ENCODE results near the gene OR8U1. TPM values are rescaled to one million over a fixed set of nuclear protein-coding genes. Genes with fewer than 3 reads are reported as not detected.

The OR8U1 gene
- total RNA-seq, 2 experiments from 2014 or later = not detected

Other genes starting within 250 kb of the OR8U1 start
- gene OR8J3, start 235.4 kb upstream of the OR8U1 start, total RNA-seq = not detected
- gene OR8K5, start 215.3 kb upstream of the OR8U1 start, total RNA-seq = not detected
- gene OR5J2, start 199.0 kb upstream of the OR8U1 start, total RNA-seq = not detected
- not detected for gene OR5T2, start 141.4 kb upstream of the OR8U1 start, total RNA-seq
- gene OR5T3, start 123.4 kb upstream of the OR8U1 start, total RNA-seq = not detected
- gene OR5T1, start 101.5 kb upstream of the OR8U1 start, total RNA-seq = not detected
- not detected for gene OR8H1, start 83.4 kb upstream of the OR8U1 start, total RNA-seq
- gene OR8K3, start 60.5 kb upstream of the OR8U1 start, total RNA-seq = not detected
- not detected for gene OR8K1, start 29.6 kb upstream of the OR8U1 start, total RNA-seq
- not detected for gene OR8J1, start 21.3 kb upstream of the OR8U1 start, total RNA-seq
- not detected for gene OR5AL1, start 37.1 kb downstream of the OR8U1 start, total RNA-seq
- gene OR5M3, start 97.7 kb downstream of the OR8U1 start, total RNA-seq = not detected
- not detected for gene OR5M8, start 115.7 kb downstream of the OR8U1 start, total RNA-seq
- not detected for gene OR5M11, start 167.6 kb downstream of the OR8U1 start, total RNA-seq
- not detected for gene OR5M10, start 202.1 kb downstream of the OR8U1 start, total RNA-seq
- not detected for gene OR5M1, start 239.2 kb downstream of the OR8U1 start, total RNA-seq